ENCODE data around the gene APOB.

APOB gene, protein sequence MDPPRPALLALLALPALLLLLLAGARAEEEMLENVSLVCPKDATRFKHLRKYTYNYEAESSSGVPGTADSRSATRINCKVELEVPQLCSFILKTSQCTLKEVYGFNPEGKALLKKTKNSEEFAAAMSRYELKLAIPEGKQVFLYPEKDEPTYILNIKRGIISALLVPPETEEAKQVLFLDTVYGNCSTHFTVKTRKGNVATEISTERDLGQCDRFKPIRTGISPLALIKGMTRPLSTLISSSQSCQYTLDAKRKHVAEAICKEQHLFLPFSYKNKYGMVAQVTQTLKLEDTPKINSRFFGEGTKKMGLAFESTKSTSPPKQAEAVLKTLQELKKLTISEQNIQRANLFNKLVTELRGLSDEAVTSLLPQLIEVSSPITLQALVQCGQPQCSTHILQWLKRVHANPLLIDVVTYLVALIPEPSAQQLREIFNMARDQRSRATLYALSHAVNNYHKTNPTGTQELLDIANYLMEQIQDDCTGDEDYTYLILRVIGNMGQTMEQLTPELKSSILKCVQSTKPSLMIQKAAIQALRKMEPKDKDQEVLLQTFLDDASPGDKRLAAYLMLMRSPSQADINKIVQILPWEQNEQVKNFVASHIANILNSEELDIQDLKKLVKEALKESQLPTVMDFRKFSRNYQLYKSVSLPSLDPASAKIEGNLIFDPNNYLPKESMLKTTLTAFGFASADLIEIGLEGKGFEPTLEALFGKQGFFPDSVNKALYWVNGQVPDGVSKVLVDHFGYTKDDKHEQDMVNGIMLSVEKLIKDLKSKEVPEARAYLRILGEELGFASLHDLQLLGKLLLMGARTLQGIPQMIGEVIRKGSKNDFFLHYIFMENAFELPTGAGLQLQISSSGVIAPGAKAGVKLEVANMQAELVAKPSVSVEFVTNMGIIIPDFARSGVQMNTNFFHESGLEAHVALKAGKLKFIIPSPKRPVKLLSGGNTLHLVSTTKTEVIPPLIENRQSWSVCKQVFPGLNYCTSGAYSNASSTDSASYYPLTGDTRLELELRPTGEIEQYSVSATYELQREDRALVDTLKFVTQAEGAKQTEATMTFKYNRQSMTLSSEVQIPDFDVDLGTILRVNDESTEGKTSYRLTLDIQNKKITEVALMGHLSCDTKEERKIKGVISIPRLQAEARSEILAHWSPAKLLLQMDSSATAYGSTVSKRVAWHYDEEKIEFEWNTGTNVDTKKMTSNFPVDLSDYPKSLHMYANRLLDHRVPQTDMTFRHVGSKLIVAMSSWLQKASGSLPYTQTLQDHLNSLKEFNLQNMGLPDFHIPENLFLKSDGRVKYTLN (N-terminal part only)

DNA sequence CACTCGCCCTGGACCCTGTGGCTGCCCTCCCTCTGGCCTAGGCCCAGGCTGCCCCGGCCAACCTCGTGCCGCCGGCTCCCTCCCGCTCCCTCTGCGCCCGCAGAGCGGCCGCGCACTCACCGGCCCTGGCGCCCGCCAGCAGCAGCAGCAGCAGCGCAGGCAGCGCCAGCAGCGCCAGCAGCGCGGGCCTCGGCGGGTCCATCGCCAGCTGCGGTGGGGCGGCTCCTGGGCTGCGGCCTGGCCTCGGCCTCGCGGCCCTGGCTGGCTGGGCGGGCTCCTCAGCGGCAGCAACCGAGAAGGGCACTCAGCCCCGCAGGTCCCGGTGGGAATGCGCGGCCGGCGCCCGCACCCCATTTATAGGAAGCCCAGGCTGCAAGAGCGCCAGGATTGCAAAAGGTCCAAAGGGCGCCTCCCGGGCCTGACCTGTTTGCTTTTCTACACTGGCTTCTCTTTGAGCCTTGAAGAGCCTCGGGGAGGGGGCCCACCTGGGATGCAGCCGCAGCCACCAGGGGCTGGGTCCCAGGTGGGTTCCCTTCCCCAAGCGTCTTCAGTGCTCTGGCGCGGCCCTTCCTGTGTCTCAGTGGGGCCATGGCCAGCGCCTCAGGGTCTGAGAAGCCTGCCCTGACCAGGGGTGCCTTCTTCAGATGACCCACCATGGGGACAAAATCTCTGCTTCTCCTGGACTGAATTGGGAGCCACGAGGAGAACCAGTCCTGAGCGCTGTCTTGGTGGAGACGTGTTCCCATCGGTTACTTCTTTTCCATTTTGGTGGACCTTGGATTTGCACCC is at the start of gene APOB:
Gene APOB, minus strand, starts transcription at position 330 of the 789 bp plus-strand sequence. Its CDS starts 128 bp downstream, at position 202.
- DNase-seq (ENCODE audit: low read depth) = no peak

DNA sequence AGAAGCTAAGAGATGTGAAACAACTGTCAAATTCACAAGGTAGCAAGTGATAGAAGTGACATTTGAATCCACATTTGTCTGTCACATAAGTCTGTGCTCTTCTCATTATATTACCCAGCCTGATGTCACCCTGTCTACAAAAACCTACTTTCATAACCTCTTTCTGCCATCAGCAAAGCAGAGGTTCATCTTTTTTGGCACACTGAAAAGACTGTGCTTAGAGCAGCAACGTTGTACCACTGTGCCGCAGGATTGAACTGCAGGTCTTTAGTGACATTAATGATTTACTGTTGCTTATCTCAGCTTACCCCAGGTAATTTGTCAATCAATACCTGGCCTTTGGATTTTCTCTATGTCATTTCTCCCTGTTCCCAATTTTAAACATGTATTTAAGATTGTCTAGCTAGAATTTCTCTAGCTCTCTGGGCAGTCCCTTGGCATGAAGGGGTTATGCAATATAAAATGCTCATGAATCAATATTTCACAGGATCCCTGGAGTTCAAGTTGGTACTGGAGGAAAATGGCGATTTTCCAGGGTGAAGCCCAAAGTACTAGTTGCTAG is 48.5 kb upstream of the APOB start:
- no peak for DNase-seq (ENCODE audit: low read depth)

DNA sequence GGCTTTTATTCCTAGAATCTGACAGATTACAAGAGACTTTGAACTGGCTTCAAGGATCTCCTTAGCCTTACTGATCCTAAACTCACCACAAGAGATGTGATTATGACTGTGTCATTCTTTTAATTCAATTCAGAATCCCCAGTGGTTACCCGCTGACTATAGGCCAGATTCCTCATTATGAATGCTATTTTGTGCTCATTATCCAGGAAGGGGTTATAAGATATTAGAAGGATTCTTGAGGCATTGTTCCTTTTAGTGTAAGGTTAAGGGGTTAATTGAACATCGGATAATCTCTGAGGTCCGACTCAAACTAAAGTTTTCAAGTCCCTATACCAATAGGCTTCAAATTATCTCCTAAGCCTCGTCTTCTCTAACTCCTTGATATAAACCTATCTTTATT is 40.5 kb upstream of the APOB start:
- DNase-seq (ENCODE audit: low read depth) = no peak

DNA sequence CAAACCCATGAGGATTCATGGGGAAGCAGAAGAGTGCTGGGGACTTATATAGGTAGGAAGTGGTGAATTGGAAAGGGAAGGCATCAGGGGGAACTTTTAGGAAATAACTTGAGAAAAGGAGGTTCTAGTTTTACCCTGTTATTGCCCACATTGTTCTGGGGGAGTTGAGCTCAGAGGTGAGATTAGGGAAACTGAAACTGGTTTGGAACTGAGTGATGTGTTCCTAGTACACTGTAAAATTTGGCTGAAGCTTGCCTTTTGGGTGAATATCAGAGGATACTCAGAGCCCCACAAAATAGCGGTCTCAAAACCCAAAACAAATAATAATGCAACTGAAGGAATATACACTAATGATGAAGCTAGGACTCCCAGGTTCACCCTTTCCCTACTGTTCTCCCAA is 39.6 kb upstream of the APOB start:
- DNase-seq (ENCODE audit: low read depth) = no peak

DNA sequence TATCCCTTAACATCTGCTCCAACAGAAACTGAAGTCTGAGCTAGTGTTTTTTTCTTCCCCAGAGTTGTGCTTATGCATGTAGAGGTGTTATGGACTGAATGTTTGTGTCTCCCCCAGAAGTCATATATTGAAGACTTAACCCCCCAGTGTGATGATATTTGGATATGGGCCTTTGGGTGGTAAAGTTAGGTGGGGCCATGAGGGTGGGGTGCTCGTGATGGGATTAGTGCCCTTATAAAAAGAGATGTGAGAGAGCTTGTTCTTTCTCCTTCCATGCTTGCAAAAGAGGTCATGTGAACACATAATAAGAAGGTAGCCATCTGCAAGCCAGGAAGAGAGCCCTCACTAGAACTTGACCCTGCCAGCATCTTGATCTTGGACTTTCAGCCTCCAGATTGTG is 34.4 kb upstream of the APOB start:
- DNase-seq (ENCODE audit: low read depth) = no peak

DNA sequence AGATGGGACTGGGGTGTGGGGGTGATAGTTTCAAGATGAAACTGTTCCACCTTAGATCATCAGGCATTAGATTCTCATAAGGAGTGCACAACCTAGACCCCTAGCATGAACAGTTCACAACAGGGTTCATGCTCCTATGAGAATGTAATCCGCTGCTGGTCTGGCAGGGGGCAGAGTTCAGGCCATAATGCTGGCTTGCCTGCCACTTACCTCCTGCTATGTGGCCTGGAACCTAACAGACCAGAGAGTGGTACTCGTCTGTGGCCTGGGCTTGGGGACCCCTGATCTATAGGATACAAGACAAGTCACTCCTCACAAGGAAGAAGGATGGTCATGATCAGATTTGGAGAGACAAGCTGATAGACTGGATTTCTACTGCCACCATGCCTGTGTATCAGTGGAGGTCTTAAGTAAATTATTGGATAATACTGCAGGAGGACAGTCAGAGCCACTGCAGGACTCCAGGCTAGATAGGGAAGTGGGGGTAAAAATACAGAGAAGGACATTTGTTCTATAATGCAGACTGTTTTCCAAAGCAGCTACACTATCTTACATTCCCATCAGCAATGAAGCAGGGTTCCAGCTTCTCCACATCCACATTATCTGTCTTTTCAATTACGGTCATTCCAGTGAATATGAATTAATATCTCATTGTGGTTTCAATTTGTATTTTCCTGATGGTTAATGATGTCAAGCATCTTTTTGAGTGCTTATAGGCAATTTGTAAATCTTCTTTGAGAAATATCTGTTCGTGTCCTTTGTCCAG is 28.8 kb upstream of the APOB start:
- no peak for DNase-seq (ENCODE audit: low read depth)

DNA sequence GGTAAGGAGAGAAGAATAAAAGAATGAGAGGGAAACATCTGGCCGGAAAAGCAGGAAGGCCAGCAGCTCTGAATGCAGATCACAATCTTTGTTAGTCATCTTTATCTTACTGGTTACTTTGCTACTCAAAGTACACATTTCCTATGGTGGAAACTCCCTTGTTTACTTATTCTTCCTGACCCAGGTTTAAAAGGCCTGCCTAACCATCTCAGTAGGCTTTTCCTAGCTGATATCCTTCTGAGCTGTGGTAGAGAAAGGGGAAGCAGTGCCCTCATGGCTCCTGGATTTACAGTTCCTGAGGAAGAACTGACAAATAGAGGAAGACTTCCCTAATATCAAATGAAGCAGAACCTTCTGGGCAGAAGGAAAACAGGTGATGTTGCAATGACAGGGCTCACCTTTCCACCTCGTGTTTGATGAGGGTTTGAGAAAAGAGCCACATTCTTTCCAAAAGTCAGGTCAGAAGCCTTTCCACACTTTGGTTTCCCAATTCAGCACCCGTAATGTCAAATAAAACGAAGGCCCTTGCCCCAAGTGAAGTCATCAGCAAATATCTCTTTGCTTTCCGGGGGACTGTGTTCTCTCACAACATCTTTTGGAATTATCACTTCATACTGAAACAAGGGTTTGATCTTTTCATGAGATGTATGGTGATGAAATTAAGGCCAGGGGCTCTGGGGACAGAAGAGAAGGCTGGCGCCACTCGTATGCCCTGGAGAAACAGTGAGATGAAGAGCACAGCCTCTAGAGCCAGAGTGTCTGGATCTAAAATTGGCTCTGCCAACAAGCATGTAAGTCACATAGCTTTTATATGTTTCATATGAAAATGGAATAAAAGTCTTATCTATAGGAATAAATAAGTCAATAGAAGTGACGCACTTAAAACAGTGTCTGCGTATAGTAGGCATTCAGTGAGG is 26.7 kb upstream of the APOB start:
- DNase-seq (ENCODE audit: low read depth) = no peak

DNA sequence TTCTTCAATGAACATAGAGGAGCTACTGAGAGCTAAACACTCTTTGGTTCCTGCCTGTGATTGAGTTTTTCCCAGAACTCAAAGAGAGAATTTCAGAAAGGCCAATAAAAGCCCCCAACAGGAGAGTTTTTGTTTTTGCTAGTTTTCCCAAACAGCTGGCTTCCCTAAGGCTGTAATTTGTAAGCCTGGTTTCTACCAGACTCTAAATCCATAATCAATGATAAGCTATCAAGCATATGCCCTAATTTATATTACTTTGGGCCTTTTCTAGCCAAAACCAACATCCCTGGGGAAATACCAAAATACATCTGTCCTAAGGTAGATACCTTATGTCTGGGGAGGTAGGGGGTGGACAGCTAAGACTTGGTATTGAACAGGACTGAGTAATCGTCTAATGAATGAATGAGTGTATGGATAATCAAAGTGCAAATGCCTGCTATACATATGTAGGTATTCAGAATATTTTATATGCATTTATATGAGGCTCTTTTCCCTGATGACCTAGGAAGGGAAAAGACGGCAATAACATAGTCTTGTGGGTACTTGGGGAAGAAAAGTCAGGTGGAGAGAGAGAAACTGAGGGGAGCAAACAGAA is 26.0 kb upstream of the APOB start:
- DNase-seq (ENCODE audit: low read depth) = no peak

DNA sequence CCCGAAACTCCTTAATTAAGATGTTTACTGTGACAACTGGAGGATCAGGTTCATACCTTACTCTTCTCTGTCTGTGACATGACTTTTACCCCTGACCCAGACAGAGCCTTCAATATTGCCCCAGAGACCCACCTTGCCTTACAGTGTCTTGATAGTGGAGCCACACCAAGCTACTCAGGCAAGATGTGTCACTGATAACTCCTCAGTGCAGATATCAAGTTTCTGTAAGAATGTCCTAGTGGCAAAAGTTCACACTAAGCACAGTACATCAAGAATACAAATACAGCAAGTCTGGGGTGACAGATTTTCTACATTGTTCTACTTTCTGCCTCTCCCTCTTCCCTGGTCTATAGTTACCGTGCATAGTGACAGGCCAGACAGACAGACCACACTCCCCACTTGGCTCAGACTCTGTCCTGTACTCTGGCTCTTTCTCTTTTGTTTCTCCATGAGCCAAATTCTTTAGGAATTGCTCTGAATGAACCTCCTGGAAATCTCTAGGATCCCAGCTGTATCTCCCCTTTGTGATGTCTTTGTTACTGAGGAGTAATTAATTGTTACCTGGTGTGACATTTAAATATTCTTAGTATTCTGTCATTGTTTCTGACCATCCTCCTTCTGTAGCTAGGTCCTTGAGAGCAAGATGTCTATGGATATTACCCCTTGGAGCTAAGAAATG is 24.1 kb upstream of the APOB start:
- DNase-seq (ENCODE audit: low read depth) = no peak

DNA sequence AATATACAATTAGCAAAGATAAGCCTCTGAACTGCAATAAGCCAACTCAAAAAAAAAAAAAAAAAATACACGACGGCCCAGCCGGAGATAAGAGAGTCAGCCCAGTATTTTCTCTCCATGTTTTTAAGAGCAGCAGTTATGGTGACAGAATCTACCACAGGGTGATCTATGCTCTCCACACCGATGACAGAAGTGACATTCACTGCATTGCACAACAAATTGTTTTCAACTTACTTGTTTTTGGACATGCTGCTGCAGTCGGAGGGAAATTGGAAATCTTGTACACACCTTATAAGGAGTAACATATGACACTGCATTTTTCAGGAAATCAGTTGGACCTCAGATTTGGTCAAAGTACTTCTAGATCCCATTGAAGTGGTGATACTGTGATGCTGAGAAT is 23.3 kb upstream of the APOB start:
- no peak for DNase-seq (ENCODE audit: low read depth)

DNA sequence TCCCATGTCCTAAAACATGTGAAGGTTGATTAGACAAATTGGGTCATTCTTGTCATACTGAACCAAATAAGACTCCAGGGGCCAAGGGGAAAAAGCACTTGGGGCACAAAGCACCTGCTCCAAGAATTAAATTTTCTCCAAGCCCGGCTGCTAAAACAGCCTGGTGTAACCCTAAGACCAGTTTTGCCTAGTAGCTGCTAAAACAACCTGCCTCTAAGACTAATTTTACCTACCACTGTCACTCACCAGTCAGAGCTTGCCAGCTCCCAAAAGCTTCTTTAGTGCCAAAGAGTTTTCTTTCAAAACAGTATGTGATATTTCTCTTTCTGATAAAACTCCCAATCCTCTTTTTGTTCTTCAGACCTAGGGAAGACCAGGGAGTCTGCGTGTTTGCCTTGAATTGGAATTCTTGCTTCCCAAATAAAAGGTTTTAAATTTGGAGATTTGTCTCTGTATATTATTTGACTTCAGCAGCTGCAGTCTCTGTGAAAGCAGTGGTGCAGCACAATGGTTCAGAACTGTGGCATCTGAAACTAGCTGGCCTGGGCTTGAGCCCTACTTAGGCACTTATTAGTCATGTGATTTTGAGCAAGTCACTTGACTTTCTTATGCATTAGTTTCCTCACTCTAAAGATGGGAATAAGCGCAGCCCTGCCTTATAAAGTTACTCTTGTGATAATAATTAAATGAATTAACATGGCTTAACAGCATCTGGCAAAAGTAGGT is 16.2 kb upstream of the APOB start:
- no peak for DNase-seq (ENCODE audit: low read depth)

DNA sequence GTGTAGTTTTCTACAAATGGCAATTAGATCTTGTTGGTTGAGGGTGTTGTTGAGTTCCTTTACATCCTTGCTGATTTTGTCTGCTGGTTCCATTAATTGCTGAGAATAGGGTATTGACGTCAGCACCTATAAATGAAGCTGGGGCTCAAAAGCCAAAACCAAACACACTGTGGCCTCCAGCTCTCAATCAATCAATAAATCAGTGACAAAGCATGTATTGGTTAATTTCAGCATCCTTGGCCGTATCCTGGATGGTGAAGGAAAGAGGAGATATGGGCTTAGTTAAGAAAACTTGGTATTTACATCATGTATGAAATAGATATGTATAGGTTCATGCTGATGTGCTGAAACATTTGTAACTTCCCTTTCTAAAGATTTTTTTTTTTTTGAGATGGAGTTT is 13.2 kb upstream of the APOB start:
- no peak for DNase-seq (ENCODE audit: low read depth)

DNA sequence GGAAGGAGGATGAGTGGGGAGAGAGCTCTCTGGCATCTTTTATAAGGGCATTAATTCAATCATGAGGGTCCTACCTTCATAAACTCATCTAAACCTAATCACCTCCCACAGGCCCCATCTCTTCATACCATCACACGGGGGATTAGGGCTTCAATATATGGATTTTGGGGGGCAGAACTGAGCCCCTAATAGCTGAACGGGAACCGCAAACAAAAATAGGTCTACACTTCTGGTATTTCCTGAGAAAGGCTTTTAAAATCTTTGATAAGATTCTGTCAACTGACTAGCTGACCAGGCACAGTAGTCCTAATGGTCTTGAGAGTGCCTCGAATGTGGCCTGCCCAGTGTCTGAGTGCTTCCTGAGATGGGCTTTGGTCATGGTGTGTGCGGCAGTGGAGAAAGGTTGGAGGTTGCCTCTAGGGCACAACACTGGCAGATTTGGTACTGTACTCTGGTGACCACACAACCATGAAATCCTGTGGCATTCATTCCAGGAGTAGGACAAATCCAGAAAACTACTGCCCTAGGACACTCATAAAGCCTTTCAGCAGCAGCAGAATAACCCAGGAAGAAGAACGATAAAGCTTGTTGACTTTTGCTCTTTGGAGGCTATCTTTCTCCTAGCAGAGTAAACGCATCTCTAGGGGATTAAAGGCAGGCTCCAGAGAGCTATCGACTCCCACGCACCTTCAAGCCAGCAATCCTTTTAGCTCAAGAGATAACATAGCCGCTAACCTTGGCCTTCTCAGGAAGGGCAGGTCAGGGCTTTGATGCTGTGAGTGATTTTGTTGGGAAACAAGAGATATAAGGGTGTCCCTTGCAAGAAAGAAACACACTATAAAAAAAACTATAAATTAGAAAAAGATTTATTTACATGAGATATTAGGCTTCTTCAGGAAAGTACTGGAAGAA is 12.3 kb upstream of the APOB start:
- no peak for DNase-seq (ENCODE audit: low read depth)

DNA sequence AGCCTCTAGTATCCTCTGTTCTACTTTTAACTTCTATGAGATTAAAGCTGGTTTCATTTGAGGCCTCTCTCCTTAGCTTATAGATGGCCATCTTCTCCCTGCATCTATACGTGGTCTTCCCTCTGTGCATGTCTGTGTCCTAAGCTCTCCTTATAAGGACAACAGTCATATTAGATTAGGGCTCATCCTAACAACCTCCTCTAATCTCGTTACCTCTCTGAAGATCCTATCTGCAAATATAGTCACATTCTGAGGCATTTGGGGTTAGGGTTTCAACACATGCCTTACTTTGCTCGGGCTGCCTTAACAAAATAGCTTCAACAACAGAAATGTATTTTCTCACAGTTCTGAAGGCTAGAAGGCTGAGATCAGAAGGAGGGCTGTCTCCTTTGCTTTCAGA is 11.6 kb upstream of the APOB start:
- no peak for DNase-seq (ENCODE audit: low read depth)

DNA sequence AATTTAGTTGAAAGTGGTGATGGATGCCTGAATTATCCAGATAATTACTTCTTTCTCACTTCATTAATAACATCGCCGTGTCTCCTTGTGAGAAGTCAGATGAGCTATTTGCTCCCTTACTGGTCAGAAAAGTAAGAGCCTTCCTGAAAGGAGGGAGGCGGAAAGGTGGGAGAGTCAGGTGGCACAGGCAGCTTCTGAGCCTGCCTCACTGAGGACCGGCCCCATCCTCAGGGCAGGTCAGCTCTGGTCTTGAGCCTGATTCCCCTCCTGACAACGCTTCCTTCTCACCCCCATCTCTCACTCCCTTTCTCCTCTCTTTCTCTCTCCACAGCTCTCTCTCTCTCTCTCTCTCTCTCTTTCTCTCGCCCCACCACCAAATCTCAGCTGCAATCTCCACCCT is 10.1 kb upstream of the APOB start:
- no peak for DNase-seq (ENCODE audit: low read depth)

DNA sequence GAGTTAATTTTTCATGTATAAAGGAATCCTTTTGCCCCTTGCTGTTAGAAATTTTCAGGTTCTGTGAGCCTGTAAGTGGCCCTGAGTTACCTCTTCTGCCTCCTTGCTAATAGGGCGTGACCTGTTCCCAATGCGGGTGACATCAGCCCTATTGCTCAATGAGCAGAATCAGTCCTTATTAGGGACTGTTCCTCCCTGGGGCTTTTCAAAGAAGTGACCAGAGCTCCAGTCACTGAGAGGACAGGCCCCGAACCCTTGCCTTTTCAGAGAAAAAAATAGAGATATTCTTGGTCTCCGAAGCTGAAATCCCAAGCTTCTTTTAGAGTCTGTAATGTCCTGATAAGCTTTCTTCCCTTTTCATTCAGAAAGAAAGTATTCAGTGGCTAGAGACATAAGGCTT is 8.2 kb upstream of the APOB start:
- no peak for DNase-seq (ENCODE audit: low read depth)

DNA sequence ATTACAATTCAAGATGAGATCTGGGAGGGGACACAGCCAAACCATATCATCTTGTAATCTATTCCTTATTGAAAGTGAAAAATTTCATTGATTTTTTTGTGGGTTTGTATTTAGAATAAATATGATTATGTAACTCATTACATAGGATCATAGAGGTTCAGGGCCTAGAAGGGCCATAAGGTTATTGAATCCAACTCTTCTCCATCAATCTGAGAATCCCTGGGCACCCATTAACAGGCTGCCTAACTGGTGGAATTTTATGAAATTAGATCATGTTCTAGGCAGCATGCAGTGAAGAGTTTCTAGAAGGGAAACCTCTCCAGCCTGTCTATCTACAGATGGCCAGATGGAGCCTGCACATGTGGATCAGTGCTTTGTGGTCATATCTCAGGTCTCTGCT is 6.3 kb upstream of the APOB start:
- DNase-seq (ENCODE audit: low read depth) = no peak

Data from stimulated activated CD4-positive, alpha-beta T cell treated with anti-CD3 and anti-CD28 coated beads, Interleukin-2, amount 100 ng/mL, for 4 hours (primary cell).